Measurements from ENCODE around the gene IL17RB. TPM values are rescaled to one million over a fixed set of nuclear protein-coding genes. Genes with fewer than 3 reads are reported as not detected.

The IL17RB gene
- total RNA-seq, 1 donor from 2014 or later, result not detected

DNA sequence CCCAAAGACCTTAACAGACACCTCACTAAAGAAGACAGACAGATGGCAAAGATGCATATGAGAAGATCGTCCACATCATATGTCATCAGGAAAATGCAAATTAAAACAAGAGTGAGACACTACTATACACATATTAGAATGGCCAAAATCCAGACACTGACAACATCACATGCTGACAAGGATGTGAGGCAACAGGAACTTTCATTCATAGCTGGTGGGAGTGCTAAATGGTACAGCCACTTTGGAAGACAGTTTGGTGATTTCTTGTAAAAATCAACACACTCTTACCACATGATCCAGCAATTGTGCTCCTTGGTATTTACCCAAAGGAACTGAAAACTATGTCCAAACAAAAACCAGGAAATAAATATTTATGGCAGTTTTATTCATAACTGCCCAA is 17.8 kb upstream of the IL17RB start:
- H3K4me1 ChIP-seq, result no peaks in the 10 kb centered on the region
- H3K9me3 ChIP-seq, result no peaks in the 10 kb centered on the region
- DNase-seq (ENCODE audit: low spot score in 2 of 2), result no peak
- intact Hi-C loops (cut with DNase I), result no loop called here
- TF ChIP-seq, protein P1, sequence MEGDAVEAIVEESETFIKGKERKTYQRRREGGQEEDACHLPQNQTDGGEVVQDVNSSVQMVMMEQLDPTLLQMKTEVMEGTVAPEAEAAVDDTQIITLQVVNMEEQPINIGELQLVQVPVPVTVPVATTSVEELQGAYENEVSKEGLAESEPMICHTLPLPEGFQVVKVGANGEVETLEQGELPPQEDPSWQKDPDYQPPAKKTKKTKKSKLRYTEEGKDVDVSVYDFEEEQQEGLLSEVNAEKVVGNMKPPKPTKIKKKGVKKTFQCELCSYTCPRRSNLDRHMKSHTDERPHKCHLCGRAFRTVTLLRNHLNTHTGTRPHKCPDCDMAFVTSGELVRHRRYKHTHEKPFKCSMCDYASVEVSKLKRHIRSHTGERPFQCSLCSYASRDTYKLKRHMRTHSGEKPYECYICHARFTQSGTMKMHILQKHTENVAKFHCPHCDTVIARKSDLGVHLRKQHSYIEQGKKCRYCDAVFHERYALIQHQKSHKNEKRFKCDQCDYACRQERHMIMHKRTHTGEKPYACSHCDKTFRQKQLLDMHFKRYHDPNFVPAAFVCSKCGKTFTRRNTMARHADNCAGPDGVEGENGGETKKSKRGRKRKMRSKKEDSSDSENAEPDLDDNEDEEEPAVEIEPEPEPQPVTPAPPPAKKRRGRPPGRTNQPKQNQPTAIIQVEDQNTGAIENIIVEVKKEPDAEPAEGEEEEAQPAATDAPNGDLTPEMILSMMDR (IDR thresholded peaks at IDR 0.05), result no peak
- H3K36me3 ChIP-seq, result no peaks in the 10 kb centered on the region
- no peaks in the 10 kb centered on the region for H3K27me3 ChIP-seq
- no peak overlapping the region for H3K4me3 ChIP-seq
- no peak overlapping the region for H3K27ac ChIP-seq

DNA sequence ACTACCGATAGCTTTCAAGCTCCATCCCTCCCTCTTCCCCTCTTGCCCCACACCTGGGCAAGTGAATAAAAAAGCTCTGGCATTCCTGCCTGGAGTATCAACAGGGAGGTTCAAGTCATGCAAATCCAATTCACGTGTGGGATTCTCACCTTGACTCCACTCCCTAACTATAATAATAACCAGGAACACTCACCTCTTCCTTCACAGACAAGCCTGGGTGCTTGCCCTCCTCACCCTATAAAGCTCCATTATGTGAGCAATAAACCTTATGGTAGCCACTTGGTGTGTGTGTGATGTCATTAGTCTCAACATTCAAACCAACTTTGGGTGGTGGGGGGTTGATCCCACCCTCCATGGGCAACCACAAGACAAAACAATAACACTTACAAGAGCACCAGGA is 16.8 kb upstream of the IL17RB start:
- Histone ChIP-seq H3K27me3 (no peaks in the 10 kb centered on the region), H3K27ac (no peak overlapping the region), H3K4me1 (no peaks in the 10 kb centered on the region), H3K36me3 (no peaks in the 10 kb centered on the region), H3K4me3 (no peak overlapping the region), H3K9me3 (no peaks in the 10 kb centered on the region)
- DNase-seq (ENCODE audit: low spot score in 2 of 2), result no peak
- TF ChIP-seq, protein P1 (IDR thresholded peaks at IDR 0.05), result no peak
- intact Hi-C loops (cut with DNase I), result no loop called here

DNA sequence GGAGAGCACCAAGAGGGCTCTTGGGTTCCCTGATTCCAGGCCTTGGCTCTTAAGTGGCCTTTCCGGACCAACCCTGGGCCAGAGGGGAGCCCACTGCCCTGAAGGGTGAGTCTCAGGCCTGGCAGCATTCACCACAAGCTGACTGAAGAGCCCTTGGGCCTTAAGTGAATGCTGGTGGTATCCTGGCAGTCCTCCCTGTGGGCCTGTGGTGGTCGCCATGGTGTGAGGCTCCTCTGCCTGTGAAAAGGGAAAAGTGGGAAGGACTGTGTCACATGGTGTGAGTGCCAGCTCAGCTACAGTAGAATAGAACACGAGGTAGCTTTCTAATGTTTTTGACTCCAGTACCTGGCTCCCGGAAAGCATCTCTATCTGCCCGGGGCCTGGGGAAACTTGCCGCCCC is 15.4 kb upstream of the IL17RB start:
- no peaks in the 10 kb centered on the region for H3K9me3 ChIP-seq
- DNase-seq (ENCODE audit: low spot score in 2 of 2), result no peak
- H3K4me1 ChIP-seq, result no peaks in the 10 kb centered on the region
- H3K36me3 ChIP-seq, result no peaks in the 10 kb centered on the region
- H3K27ac ChIP-seq, result no peak overlapping the region
- TF ChIP-seq, protein P1 (IDR thresholded peaks at IDR 0.05), result no peak
- intact Hi-C loops (cut with DNase I), result no loop called here
- H3K27me3 ChIP-seq, result no peaks in the 10 kb centered on the region
- no peak overlapping the region for H3K4me3 ChIP-seq

DNA sequence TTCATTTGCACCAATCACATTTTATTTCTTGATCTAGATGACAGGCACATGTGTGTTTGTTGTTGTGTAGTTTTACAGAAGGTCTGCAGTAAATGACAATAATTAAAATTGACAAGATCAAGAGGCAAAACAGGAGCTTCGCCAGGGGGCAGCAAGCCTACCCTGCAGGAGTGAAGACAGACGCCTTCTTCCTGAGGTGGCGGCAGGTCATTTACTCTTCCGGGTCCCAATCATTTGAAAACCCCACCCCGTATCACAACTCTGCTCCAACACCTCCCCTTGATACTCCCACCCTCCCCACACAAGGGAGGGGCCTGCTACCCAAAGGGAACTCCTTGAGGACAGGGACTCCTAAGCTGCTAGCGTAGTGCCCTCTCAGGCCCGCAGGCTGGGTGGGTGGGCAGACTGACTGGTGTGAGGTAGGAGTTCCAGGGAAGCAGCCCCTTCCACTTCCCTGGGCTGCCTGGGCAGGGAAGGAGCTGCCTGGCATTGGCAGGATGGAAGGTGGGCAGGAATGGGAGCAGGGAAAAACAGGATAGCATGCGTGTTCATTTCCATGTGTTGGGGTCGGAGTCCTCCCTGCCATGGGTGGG is 13.2 kb upstream of the IL17RB start:
- Histone ChIP-seq H3K27me3 (no peaks in the 10 kb centered on the region), H3K9me3 (no peaks in the 10 kb centered on the region), H3K4me3 (no peak overlapping the region), H3K4me1 (no peaks in the 10 kb centered on the region), H3K27ac (no peak overlapping the region), H3K36me3 (no peaks in the 10 kb centered on the region)
- intact Hi-C loops (cut with DNase I), result no loop called here
- TF ChIP-seq, protein P1 (IDR thresholded peaks at IDR 0.05), result no peak
- no peak for DNase-seq (ENCODE audit: low spot score in 2 of 2)

DNA sequence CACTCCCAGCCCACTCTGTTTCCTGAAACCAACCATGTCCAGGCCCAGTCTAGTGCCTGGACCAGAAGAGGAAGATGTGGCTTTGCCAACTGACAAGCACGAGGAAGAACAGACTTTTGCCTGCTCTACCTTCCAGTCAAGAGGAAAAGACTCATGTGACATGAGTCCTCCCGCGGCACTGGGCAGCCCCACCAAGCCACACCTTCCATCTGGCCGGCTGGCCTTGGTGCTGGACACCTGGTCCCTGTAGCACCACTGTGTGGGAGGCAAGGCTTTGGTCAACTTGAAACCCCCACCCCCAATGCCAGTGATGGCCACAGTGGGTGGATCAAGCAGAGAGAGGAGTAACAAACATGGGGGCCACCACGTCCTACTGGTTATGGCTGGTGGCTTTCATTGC is 12.7 kb upstream of the IL17RB start:
- no peak overlapping the region for H3K27ac ChIP-seq
- H3K27me3 ChIP-seq, result no peaks in the 10 kb centered on the region
- H3K36me3 ChIP-seq, result no peaks in the 10 kb centered on the region
- TF ChIP-seq, protein P1 (IDR thresholded peaks at IDR 0.05), result no peak
- H3K9me3 ChIP-seq, result no peaks in the 10 kb centered on the region
- intact Hi-C loops (cut with DNase I), result no loop called here
- no peak for DNase-seq (ENCODE audit: low spot score in 2 of 2)
- H3K4me1 ChIP-seq, result no peaks in the 10 kb centered on the region
- H3K4me3 ChIP-seq, result no peak overlapping the region
